Coronary artery (tissue), 2 donors: ENCODE results near the gene STK11IP.

Experiments
- DNase-seq: peaks from one replicate; pipeline ENCODE4 v3.0.0-alpha.2; 2017; ENCODE audit warnings: low spot score
- H3K27ac ChIP-seq, 2 donors: fragments of 200-600 bp; sonication (generic); one replicate each; pipeline ENCODE4 v1.5.1; 2016 to 2019
- H3K4me3 ChIP-seq: fragments of 200-600 bp; sonication (generic); 2 replicates; pipeline ENCODE4 v1.5.1; 2016; ENCODE audit warnings: mild to moderate bottlenecking, moderate library complexity
- TF ChIP-seq, protein P1 (sequence below): fragments of 200-600 bp; sonication (generic); IDR thresholded peaks from one replicate; pipeline ENCODE4 v1.5.1; 2019; ENCODE audit warnings: antibody characterized with exemption

The STK11IP gene

DNA sequence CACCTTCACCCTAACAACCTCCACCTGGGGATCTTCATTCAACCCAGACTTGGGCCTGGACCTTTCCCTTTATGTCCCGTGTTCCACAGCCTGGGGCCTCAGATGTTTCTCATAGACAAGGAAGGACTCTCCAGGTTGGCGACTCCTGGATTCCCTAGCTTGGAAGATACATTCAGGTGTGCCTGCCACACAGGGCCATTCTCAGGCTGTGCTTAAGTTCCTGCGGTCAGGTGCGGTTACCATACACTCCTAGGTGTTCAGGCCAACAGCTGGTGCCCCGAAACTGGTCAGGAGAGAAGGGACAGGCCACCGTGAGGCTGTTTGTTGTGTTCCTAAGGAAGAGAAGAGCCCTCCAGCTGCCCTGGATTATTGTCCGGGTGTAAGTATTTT is 45.4 kb downstream of the STK11IP start:
- TF ChIP-seq, protein P1, sequence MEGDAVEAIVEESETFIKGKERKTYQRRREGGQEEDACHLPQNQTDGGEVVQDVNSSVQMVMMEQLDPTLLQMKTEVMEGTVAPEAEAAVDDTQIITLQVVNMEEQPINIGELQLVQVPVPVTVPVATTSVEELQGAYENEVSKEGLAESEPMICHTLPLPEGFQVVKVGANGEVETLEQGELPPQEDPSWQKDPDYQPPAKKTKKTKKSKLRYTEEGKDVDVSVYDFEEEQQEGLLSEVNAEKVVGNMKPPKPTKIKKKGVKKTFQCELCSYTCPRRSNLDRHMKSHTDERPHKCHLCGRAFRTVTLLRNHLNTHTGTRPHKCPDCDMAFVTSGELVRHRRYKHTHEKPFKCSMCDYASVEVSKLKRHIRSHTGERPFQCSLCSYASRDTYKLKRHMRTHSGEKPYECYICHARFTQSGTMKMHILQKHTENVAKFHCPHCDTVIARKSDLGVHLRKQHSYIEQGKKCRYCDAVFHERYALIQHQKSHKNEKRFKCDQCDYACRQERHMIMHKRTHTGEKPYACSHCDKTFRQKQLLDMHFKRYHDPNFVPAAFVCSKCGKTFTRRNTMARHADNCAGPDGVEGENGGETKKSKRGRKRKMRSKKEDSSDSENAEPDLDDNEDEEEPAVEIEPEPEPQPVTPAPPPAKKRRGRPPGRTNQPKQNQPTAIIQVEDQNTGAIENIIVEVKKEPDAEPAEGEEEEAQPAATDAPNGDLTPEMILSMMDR, result no peak
- no peak overlapping the region for H3K27ac ChIP-seq
- no peak for DNase-seq

DNA sequence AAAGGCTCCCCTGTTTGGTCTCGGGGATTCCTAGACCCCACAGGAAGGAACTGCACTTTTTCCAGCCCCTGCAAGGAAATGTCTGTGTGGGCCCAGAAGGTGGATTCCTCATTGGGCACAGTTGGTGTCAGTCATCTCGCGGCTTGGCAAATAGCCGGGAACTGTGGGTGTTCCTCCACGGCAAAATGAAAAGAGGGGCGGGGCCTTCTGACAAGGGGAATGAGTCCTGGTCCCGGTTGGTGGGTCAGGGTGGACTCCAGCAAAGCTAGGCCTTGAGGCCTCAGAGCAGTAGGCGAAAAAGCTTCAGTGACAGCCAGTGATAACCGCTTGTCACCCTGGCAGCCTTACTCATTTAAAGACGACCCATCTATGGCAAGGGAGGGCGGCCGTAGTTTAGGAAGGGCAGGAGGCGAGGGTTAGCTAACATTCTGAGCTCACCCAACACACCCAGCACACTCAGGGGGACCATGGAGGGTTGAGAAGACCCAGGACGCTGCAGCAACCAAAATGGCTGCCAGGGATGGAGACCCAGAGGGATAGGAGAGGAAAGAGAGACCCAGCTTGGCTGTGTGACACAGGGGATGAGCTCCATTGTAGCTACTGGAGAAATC is 46.2 kb downstream of the STK11IP start:
- Histone ChIP-seq H3K4me3 (no peak overlapping the region), H3K27ac (no peak overlapping the region)
- no peak for DNase-seq
- TF ChIP-seq, protein P1, result no peak

More for the DNA sequence above, 45.4 kb downstream of the STK11IP start:
- no peak overlapping the region for H3K4me3 ChIP-seq

DNA sequence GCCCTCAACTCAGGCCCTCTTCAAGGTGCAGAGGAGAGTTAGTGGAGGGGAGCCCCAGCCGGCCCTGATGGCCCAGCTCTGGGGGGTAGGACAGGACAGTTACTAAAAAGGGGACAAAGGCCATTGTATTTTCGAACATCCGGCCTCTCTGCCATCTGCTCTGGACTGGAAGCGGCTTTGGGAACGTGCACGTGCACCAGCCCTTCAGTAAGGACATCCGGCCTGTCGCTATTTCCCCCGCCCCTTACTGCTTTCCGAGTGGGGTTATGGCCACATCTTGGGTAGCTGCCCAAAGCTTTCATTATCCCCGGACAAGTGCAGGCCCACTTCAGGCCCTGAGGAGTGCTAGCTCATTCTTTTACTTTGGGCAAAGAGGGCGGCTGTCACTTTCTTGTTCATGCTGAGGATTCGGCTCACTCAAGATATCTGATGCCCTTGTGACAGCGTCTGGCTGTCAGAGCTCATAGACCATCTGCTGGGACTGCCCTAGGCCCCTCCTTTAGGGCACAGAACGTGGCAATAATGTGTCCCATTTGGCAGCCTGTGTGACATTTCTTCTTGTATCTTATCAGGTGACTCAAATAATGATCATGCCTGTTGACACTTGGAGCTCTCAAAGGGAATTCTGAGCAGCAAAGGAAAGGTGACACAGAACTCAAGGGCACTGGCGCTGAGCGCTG is 47.3 kb downstream of the STK11IP start:
- Histone ChIP-seq H3K4me3 (no peak overlapping the region), H3K27ac (peak overlapping the region; percentile 48 to 73)
- TF ChIP-seq, protein P1, result no peak
- DNase-seq, result no peak

DNA sequence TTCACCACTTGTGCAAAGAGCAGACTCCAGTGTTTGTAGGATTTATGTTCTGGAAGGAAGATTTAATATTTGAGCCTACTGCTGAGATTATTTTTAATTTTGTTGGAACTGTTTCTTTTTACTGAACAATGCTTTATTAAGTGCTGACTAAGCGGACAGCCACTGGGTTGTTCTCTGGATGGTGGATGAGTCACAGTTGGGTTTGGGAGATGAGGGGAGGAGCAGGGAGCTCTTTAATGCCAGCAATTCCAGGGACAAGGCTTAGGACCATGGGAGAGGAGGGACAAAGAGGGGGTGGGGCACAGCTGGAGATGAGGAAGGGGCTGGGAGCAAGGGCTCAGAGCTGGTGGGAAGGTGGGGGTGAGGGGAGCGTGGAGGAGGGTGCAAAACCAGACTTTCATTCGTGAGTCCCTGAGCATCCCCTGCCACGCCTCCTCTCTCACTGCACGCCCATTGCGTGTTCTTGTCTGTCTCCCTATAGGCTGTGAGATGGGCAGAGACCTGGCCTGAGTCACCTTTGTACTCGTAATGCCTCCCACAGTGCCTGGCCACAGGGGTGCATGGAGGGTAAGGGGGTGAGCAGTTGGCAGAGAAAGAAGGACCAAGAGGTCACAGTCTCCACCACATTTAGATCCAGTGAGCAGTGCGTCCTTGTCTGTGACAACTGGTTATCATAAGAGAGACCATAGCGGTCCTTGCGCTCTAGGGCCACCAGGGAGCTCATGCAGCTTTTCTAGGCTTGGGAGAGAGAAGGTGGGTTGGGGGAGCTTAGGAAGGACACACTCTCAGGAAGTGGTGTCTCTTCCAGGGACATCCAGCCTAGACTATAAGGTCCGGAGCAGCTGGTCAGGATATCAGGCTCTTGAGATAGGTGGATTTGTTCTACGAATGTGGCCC is 48.2 kb downstream of the STK11IP start:
- TF ChIP-seq, protein P1, result no peak
- no peak for DNase-seq
- Histone ChIP-seq H3K4me3 (no peak overlapping the region), H3K27ac (peak overlapping the region; percentile 24 to 73)

DNA sequence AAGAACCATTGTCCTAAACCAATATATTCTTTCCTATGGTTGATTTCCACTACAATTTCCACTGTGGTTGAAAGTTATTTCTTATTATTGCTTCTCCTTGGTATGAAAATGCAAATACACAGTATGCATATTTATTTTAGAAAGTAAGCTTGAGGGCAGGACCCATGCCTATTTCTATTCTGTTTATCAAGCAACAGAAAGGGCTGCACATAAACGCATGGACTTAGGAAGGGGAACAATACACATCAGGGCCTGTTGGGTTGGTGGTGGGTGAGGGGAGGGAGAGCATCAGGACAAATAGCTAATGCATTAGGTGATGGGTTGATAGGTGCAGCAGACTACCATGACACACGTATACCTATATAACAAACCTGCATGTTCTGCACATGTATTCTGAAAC is 50.5 kb downstream of the STK11IP start:
- H3K4me3 ChIP-seq, result no peak overlapping the region
- DNase-seq, result peak; percentile 1
- H3K27ac ChIP-seq, result no peak overlapping the region
- TF ChIP-seq, protein P1, result no peak

DNA sequence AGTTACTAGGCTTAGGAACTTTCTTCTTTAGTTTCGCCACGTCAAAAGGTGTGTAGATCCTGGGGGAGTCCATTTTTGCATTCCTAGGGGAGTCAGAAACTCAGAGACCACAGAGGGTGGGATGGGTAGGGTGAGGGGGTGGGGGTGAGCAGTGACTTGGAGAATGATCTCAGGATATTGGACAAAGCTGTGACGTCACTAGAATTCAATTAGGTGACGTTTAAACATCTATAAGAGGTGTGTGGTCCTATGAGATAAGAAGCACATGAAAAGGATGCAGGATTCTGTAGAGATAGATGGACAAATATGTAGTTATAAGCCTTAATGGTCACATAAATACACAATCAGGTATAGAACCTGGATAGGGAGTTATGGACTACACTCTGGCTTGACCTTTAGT is 51.3 kb downstream of the STK11IP start:
- no peak overlapping the region for H3K27ac ChIP-seq
- TF ChIP-seq, protein P1, result no peak
- H3K4me3 ChIP-seq, result no peak overlapping the region
- no peak for DNase-seq
